ENCODE results near the gene LRRC72. TPM values are rescaled to one million over a fixed set of nuclear protein-coding genes. Genes with fewer than 3 reads are reported as not detected.
A peak's percentile ranks its signal among the peaks of the same experiment; 100 is the strongest.

LRRC72 gene
- total and polyA plus RNA-seq, 2 donors (not counting 1 experiment from before 2014, with no cell fraction given): not detected

DNA sequence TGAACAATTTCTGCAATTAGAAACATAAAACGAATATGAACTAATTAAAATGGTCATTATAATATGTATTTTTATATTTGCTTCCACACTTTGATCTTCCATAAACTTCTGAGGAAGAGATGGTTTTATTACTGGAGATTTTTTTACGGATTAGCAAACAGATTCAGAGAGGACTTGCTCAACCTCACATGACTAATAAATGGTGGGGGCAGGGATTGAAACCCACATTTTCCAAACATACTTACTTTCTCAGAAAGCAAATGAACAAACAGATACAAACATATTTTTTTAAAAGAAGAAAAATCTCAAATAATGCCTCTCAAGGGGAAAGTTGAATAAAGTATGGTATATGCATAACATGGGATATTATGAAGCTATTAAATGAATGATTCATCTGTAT is 100.6 kb downstream of the LRRC72 start:
- no peak for TF ChIP-seq EZH2 (IDR thresholded peaks at IDR 0.05; ENCODE audit: low read length, missing control alignments)
- TF ChIP-seq, protein P1, sequence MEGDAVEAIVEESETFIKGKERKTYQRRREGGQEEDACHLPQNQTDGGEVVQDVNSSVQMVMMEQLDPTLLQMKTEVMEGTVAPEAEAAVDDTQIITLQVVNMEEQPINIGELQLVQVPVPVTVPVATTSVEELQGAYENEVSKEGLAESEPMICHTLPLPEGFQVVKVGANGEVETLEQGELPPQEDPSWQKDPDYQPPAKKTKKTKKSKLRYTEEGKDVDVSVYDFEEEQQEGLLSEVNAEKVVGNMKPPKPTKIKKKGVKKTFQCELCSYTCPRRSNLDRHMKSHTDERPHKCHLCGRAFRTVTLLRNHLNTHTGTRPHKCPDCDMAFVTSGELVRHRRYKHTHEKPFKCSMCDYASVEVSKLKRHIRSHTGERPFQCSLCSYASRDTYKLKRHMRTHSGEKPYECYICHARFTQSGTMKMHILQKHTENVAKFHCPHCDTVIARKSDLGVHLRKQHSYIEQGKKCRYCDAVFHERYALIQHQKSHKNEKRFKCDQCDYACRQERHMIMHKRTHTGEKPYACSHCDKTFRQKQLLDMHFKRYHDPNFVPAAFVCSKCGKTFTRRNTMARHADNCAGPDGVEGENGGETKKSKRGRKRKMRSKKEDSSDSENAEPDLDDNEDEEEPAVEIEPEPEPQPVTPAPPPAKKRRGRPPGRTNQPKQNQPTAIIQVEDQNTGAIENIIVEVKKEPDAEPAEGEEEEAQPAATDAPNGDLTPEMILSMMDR (conservative IDR thresholded peaks at IDR 0.05 in 1 of 2, IDR thresholded peaks at IDR 0.05 in 1 of 2; ENCODE audit: low read depth in 1 of 2, low read length in 2 of 2): no peak
- Histone ChIP-seq H3K4me2 (ENCODE audit: extremely low read depth, insufficient read depth, low read length) (peak overlapping the region; percentile 23), H4K20me1 (ENCODE audit: control insufficient read depth, extremely low read depth, insufficient read depth, low read length) (no peaks in the 10 kb centered on the region), H3K27me3 (ENCODE audit: control insufficient read depth, insufficient read depth, low read length) (no peaks in the 10 kb centered on the region), H3K9ac (ENCODE audit: insufficient read depth, low read length) (no peak overlapping the region), H3K9me3 (ENCODE audit: control insufficient read depth, insufficient read depth, low read depth, low read length) (no peaks in the 10 kb centered on the region), H3K4me1 (ENCODE audit: control insufficient read depth, extremely low read depth, insufficient read depth, low read length) (no peaks in the 10 kb centered on the region), H3K79me2 (ENCODE audit: control insufficient read depth, insufficient read depth, low read length) (no peaks in the 10 kb centered on the region), H2AFZ (ENCODE audit: low read length) (no peak overlapping the region), H3K27ac (ENCODE audit: insufficient read depth, low read length) (no peak overlapping the region), H3K4me3 (replicated peaks in 1 of 4; ENCODE audit: control extremely low read depth in 1 of 4, insufficient read depth in 1 of 4, low read depth in 3 of 4, low read length in 4 of 4) (no peak overlapping the region), H3K36me3 (ENCODE audit: control insufficient read depth, insufficient read depth, low read length) (peaks cover 3% of the 10 kb centered on the region)
- DNase-seq (ENCODE audit: low read depth in 2 of 2): peak; percentile 18 to 72

DNA sequence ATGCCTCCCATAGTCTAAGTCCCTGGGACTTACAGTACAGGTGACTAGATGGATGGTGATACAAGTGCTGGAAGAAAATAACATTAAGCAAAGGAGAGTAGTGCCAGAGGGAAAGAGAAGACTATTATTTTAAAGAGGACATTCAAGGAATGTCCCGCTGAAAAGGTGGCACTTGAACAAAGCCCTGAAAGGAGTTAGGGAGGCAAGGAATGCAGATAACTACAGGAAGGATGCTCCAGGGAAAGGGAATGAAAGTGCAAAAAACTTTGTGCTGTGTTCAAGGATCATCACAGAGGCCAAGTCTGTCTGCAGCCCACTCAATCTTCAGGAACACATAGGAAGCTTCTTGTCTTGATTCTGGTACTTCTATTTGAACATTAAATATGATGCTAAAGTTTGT is 104.0 kb downstream of the LRRC72 start:
- Histone ChIP-seq H3K79me2 (ENCODE audit: control insufficient read depth, insufficient read depth, low read length) (no peaks in the 10 kb centered on the region), H4K20me1 (ENCODE audit: control insufficient read depth, extremely low read depth, insufficient read depth, low read length) (no peaks in the 10 kb centered on the region), H2AFZ (ENCODE audit: low read length) (no peak overlapping the region), H3K9me3 (ENCODE audit: control insufficient read depth, insufficient read depth, low read depth, low read length) (no peaks in the 10 kb centered on the region), H3K27me3 (ENCODE audit: control insufficient read depth, insufficient read depth, low read length) (no peaks in the 10 kb centered on the region), H3K4me2 (ENCODE audit: extremely low read depth, insufficient read depth, low read length) (no peak overlapping the region), H3K4me1 (ENCODE audit: control insufficient read depth, extremely low read depth, insufficient read depth, low read length) (no peaks in the 10 kb centered on the region), H3K4me3 (replicated peaks in 1 of 4; ENCODE audit: control extremely low read depth in 1 of 4, insufficient read depth in 1 of 4, low read depth in 3 of 4, low read length in 4 of 4) (no peak overlapping the region), H3K9ac (ENCODE audit: insufficient read depth, low read length) (no peak overlapping the region), H3K27ac (ENCODE audit: insufficient read depth, low read length) (no peak overlapping the region), H3K36me3 (ENCODE audit: control insufficient read depth, insufficient read depth, low read length) (no peaks in the 10 kb centered on the region)
- TF ChIP-seq EZH2 (IDR thresholded peaks at IDR 0.05; ENCODE audit: low read length, missing control alignments): no peak
- no peak for DNase-seq (ENCODE audit: low read depth in 2 of 2)

Other genes with a start within 250 kb of the LRRC72 start
- 1.0 and 1.5 TPM in 2 replicates for gene CRPPA, start 105.3 kb upstream of the LRRC72 start, total RNA-seq
- 1.0 and 1.1 TPM in 2 replicates for gene CRPPA, start 105.3 kb upstream of the LRRC72 start, polyA plus RNA-seq
- under 0.01 TPM in 1 of 2 replicates, not detected in the other for gene SOSTDC1, start 61.1 kb upstream of the LRRC72 start, total RNA-seq
- gene SOSTDC1, start 61.1 kb upstream of the LRRC72 start, polyA plus RNA-seq: 0.05 and 0.07 TPM in 2 replicates
- gene ANKMY2, start 118.9 kb downstream of the LRRC72 start, total RNA-seq: 33.1 and 50.4 TPM in 2 replicates
- 23.9 and 34.3 TPM in 2 replicates for gene ANKMY2, start 118.9 kb downstream of the LRRC72 start, polyA plus RNA-seq
- gene BZW2, start 119.4 kb downstream of the LRRC72 start, total RNA-seq: 39.3 and 43.3 TPM in 2 replicates
- gene BZW2, start 119.4 kb downstream of the LRRC72 start, polyA plus RNA-seq: 88.8 and 95.5 TPM in 2 replicates
- 0.77 and 2.8 TPM in 2 replicates for gene TSPAN13, start 226.9 kb downstream of the LRRC72 start, total RNA-seq
- 2.5 and 6.7 TPM in 2 replicates for gene TSPAN13, start 226.9 kb downstream of the LRRC72 start, polyA plus RNA-seq

Measured in fibroblast of lung (primary cell).